ENCODE data around the gene ZNF236. TPM values are rescaled to one million over a fixed set of nuclear protein-coding genes. Genes with fewer than 3 reads are reported as not detected.

The ZNF236 gene
- total and polyA plus RNA-seq, 2 donors (not counting 1 experiment from before 2014, with no cell fraction given), result 8.9 to 39.5 TPM

- Histone ChIP-seq H4K20me1 (ENCODE audit: control insufficient read depth, insufficient read depth, low read length, poor library complexity, severe bottlenecking) (no peaks in the 10 kb centered on the region), H3K4me1 (ENCODE audit: control insufficient read depth in 2 of 2, insufficient read depth in 2 of 2, low read length in 2 of 2) (no peaks in the 10 kb centered on the region), H3K27ac (ENCODE audit: low read length in 2 of 2) (no peak overlapping the region), H3K36me3 (replicated peaks in 1 of 2; ENCODE audit: control extremely low read depth in 1 of 2, control insufficient read depth in 1 of 2, extremely low read depth in 1 of 2, insufficient read depth in 2 of 2, low read length in 1 of 2) (peaks cover 31 to 69% of the 10 kb centered on the region in 2 experiments), H3K79me2 (ENCODE audit: control insufficient read depth, insufficient read depth, low read length) (no peaks in the 10 kb centered on the region), H3K4me2 (replicated peaks; ENCODE audit: low read depth, low read length, poor library complexity, severe bottlenecking) (no peak overlapping the region), H3K9me3 (ENCODE audit: control extremely low read depth in 1 of 3, control insufficient read depth in 2 of 3, insufficient read depth in 1 of 3, low read length in 2 of 3) (no peaks in the 10 kb centered on the region), H3K4me3 (ENCODE audit: control extremely low read depth in 1 of 5, extremely low read depth in 1 of 5, insufficient read depth in 1 of 5, low read depth in 2 of 5, low read length in 4 of 5) (no peak overlapping the region), H2AFZ (ENCODE audit: insufficient read depth, low read depth, low read length, poor library complexity, severe bottlenecking) (no peak overlapping the region), H3K9ac (ENCODE audit: low read length) (no peak overlapping the region), H3K27me3 (replicated peaks in 1 of 4; ENCODE audit: control extremely low read depth in 1 of 4, control insufficient read depth in 3 of 4, insufficient read depth in 4 of 4, low read length in 3 of 4) (no peaks in the 10 kb centered on the region)
- DNase-seq (no peak), ATAC-seq (ENCODE audit: low read depth) (no peak)
- no peak overlapping the region for H3K27ac Mint-ChIP-seq
- intact Hi-C loops (cut with micrococcal nuclease), result no loop called here
- ChIA-PET POLR2A (no interaction called here), CTCF (no interaction called here)
- no peaks in the 10 kb centered on the region for H3K4me1 Mint-ChIP-seq
- TF ChIP-seq CTCF (IDR thresholded peaks at IDR 0.05) (no peak), EZH2 (IDR thresholded peaks at IDR 0.05; ENCODE audit: borderline replicate concordance, insufficient read depth, low read depth, low read length, poor library complexity, severe bottlenecking) (no peak)
- no peak overlapping the region for H3K4me3 Mint-ChIP-seq
- H3K9me3 Mint-ChIP-seq (ENCODE audit: insufficient read depth), result no peaks in the 10 kb centered on the region
- H3K27me3 Mint-ChIP-seq, result no peaks in the 10 kb centered on the region
- 71% methylated on average over 4 of the region's 5 CpGs for WGBS (ENCODE audit: insufficient coverage)
Observed at GRCh38 chr18:76882146-76882545, 59.8 kb downstream of the ZNF236 start.

DNA sequence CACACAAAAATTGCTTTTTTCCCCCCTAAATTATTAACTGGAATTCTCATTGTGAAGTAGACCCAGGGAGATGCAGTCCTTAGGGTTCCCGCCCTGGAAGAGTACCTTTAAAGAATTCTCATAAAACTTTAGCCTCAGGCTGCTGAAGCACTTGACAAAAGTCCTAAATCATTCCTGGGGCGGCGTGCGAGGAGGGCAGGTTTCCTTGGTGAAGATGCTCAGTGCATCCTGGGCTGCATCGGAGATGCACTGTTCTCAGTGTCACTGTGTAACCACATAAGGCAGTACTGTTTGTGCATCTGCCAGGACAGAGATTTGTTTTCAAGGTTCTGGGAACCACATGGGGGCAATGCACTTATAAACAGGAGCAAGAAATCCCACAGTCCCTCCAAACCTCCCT is 62.6 kb downstream of the ZNF236 start:
- Histone ChIP-seq H3K27me3 (replicated peaks in 1 of 4; ENCODE audit: control extremely low read depth in 1 of 4, control insufficient read depth in 3 of 4, insufficient read depth in 4 of 4, low read length in 3 of 4) (no peaks in the 10 kb centered on the region), H3K9me3 (ENCODE audit: control extremely low read depth in 1 of 3, control insufficient read depth in 2 of 3, insufficient read depth in 1 of 3, low read length in 2 of 3) (no peaks in the 10 kb centered on the region), H3K4me1 (ENCODE audit: control insufficient read depth in 2 of 2, insufficient read depth in 2 of 2, low read length in 2 of 2) (no peaks in the 10 kb centered on the region), H3K79me2 (ENCODE audit: control insufficient read depth, insufficient read depth, low read length) (no peaks in the 10 kb centered on the region), H3K36me3 (replicated peaks in 1 of 2; ENCODE audit: control extremely low read depth in 1 of 2, control insufficient read depth in 1 of 2, extremely low read depth in 1 of 2, insufficient read depth in 2 of 2, low read length in 1 of 2) (peaks cover 30 to 75% of the 10 kb centered on the region in 2 experiments), H4K20me1 (ENCODE audit: control insufficient read depth, insufficient read depth, low read length, poor library complexity, severe bottlenecking) (no peaks in the 10 kb centered on the region), H2AFZ (ENCODE audit: insufficient read depth, low read depth, low read length, poor library complexity, severe bottlenecking) (no peak overlapping the region), H3K4me2 (replicated peaks; ENCODE audit: low read depth, low read length, poor library complexity, severe bottlenecking) (no peak overlapping the region), H3K9ac (ENCODE audit: low read length) (no peak overlapping the region), H3K27ac (ENCODE audit: low read length in 2 of 2) (no peak overlapping the region), H3K4me3 (ENCODE audit: control extremely low read depth in 1 of 5, extremely low read depth in 1 of 5, insufficient read depth in 1 of 5, low read depth in 2 of 5, low read length in 4 of 5) (no peak overlapping the region)
- ChIA-PET CTCF (no interaction called here), POLR2A (no interaction called here)
- H3K9me3 Mint-ChIP-seq (ENCODE audit: insufficient read depth), result no peaks in the 10 kb centered on the region
- TF ChIP-seq EZH2 (IDR thresholded peaks at IDR 0.05; ENCODE audit: borderline replicate concordance, insufficient read depth, low read depth, low read length, poor library complexity, severe bottlenecking), result no peak
- TF ChIP-seq CTCF (IDR thresholded peaks at IDR 0.05), result no peak
- no peak overlapping the region for H3K27ac Mint-ChIP-seq
- H3K4me1 Mint-ChIP-seq, result no peaks in the 10 kb centered on the region
- DNase-seq, result no peak
- no peak overlapping the region for H3K4me3 Mint-ChIP-seq
- ATAC-seq (ENCODE audit: low read depth), result no peak
- intact Hi-C loops (cut with micrococcal nuclease), result no loop called here
- 100% methylated on average over 5 of the region's 5 CpGs for WGBS (ENCODE audit: insufficient coverage)
- no peaks in the 10 kb centered on the region for H3K27me3 Mint-ChIP-seq
